GM18868 (cell line): ENCODE results near the gene LCE6A.

ENCODE experiments used
- ATAC-seq: cut with Tn5 transposase; IDR thresholded peaks from one replicate; pipeline ENCODE4 v1.9.1; 2021; ENCODE audit warnings: mild to moderate bottlenecking, moderate library complexity; ENCODE audit not compliant: unreplicated experiment

The LCE6A gene, protein sequence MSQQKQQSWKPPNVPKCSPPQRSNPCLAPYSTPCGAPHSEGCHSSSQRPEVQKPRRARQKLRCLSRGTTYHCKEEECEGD

DNA sequence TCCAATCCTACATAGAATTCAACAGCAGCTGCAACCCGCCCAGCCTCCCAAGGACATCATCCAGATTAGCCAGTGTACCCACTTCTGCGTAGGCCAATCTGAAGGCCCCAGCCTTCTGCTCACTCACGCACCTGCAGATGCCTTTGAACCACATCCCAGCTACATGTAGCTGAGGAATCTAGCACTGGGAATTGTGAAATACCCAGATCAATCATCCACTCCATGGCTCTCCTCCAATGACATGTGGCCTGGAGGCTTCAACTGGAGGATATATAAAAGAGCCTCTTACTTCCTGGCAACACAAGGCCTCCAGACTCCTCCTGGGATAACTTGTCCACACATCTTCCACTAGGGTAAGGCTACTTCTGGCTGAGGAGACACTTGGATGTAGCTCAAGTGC lies at the start of gene LCE6A:
Gene LCE6A, plus strand, starts transcription at position 301 of the 400 bp plus-strand sequence. CDS start 665 bp downstream, outside the sequence.
- ATAC-seq: no peak

DNA sequence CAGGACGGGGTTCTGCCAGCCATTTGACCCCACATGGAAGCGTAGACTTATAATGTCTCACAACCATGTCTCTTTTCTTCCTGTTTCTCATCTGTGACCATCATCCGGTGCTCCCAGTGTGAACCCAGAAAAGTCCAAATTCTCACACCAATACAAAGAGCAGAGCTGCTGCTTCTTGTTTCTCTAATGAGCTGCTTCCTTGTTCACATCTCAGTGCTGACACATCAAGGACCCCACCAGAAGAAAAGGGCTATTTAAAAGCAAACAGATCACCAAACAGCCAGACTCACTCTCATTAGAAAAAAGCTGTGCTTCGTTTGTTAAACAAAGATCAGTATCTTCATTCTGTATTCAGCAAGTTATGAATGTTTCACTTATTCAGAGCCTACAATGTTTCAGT lies 47.0 kb upstream of the LCE6A start:
- ATAC-seq: no peak

DNA sequence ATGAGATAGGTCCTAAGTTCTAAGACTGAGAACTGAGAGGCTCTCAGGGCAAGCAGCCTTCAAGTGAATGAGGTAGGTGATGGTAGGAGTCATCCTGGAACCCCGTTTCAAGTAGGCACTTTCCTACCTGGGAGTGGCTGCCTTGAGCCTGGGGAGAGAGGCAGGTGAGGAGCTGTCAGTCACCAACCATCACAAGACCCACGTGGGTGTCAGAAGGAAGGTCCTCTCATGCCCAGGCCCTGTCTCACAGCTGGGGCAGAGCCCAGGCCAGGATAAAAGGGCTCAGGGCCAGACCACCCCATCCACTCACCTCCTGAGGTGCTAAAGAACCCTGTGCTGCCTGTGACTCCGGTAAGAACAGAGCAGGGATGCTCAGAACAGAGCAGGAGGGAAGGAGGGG lies 46.2 kb upstream of the LCE6A start, which contains the start of gene LCE1D:
Gene LCE1D, plus strand, starts transcription at position 301 of the 400 bp plus-strand sequence. CDS start 1,074 bp downstream, outside the sequence.
- ATAC-seq: no peak

DNA sequence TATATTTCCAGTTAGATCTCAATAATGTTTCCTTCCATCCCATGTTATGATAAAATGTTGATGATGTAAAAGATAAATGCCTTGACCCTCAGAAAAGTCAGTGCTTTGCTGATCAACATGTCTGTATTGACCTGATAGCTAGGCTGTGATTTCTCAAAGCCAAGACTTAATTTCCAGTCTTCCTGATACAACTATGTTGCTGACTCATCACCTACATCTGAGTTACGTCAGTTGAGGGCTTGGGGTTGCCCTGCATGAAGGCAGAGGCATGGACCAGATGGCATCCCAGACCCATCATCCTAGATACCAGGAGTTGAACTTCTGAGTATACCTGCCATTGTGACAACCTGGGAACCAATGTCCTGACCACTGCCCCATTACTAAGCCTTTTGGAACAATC lies 41.3 kb upstream of the LCE6A start:
- no peak for ATAC-seq

DNA sequence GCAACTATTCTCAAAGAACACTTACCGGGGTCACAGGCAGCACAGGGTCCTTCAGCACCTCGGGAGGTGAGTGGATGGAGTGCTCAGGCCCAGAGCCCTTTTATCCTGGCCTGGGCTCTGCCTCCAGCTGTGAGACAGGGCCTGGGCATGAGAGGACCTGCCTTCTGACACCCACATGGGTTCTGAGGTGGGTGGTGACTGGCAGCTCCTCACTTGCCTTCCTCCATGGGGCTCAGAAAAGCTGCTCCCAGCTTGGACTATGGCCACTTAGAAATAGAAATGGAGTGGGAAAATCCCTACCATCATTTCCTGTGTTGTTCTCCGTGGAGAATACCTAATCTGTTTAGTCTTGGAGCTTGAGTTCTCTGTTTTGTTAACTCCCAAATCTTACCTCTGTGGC lies 36.1 kb upstream of the LCE6A start, which contains the start of gene LCE1C:
Gene LCE1C, minus strand, starts transcription at position 76 of the 400 bp plus-strand sequence. CDS start 1,173 bp downstream, outside the sequence.
- no peak for ATAC-seq

DNA sequence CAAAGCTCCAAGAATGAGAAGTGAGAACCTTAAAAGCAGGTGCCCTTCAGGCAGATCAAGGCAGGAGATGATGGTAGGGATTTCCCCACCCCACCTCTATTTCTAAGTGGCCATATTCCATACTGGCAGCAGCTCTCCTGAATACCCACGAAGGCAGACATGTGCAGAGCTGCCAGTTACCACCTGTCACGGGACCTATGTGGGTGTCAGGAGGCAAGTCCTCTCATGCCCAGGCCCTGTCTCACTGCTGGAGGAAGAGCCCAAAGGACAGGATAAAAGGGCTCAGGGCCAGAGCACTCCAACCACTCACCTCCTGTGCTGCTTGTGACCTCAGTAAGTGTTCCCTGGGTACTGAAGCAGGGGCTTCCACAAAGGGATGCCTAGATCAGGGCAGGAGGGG lies 31.6 kb upstream of the LCE6A start:
- ATAC-seq: no peak

DNA sequence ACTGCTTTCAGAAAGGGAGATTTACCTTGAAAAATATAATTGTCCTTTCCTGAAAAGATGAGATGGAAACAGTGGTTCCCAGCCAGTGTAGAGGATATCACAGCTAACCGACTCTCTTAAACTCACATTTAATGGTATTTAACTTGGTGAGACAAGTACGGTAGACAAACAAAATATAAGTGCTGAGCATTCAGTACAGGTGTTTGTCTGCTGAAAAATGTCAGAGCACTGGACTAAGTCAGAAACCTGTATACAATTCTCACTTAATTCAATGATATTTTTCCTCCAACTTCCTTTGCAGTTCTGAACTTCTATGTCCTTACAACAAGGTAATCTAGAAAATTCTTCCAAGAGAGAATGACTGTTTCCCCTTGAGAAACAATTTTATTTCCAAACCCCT lies 31.0 kb upstream of the LCE6A start, which contains the start of gene LCE1B:
Gene LCE1B, plus strand, starts transcription at position 301 of the 400 bp plus-strand sequence. CDS start 476 bp downstream, outside the sequence.
- ATAC-seq: no peak

DNA sequence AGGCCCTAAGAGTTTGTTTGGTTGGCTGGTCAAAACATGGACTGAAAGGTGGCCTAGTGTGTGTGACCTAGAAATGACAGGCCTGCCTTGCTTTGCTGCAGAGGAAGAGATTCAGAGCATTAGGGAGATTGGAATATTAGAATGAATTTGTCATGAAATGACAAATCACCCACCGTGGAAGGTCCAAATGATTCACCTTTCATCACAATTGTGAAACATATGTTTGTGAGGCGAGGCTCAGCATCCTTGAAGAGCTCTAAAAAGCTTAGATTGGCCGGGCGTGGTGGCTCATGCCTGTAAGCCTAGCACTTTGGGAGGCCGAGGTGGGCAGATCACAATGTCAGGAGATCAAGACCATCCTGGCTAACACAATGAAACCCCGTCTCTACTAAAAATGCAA lies 25.3 kb upstream of the LCE6A start:
- ATAC-seq: no peak

DNA sequence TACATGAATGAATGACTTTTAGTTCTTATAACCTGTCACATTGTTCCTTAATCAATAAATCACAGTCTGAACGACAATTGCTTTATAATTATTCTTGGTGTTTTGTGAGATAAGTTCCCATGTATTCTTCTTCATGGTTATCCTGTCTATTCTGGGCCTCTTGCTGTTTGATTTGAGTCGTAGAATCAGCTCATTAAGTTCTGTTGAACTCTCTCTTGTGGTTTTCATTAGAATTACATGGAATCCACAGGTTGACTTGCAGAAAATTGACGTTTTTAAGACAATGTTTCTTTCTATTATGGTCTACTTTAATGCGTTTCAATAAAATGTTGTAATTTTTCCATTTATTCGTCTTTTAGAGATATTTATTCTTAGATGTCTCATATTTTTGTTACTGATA lies 19.4 kb upstream of the LCE6A start:
- no peak for ATAC-seq

DNA sequence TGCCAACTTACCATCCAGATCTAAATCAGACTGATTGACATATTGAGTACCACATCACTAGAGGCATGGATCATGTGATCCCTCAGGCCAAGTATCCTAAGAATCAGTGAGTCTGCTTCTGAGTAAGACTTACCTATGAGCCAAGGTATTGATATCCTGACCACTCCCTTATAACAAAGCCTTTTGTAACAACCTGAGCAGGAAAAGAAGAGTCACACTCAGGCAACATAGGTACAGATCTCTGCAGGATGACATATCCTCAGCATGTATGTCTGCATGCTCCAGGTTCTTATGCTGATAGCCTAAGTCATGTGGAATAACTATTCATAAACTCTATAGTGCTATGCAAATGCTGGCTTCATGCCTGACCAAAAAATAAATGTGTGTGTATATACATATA lies 17.7 kb upstream of the LCE6A start:
- ATAC-seq: no peak

DNA sequence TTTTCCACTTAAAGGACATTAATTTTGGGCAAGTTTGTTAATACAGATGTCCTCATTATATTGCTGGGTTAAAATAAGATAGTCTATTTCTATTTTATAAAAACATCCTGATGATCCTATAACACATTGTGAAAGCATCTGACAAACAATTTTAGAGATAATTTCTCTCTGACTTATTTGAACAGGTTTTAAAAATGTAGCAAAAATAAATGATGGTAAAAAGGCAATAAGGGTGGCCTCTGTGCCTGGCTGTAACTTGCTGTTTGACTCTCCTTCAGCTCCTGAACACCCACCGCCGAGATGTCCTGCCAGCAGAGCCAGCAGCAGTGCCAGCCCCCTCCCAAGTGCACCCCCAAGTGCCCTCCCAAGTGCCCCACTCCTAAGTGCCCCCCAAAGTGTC lies 15.5 kb upstream of the LCE6A start, which contains the start of gene LCE1A:
Gene LCE1A, plus strand, starts transcription at position 301 of the 400 bp plus-strand sequence. Its CDS starts 0 bp downstream, at position 301.
- no peak for ATAC-seq

DNA sequence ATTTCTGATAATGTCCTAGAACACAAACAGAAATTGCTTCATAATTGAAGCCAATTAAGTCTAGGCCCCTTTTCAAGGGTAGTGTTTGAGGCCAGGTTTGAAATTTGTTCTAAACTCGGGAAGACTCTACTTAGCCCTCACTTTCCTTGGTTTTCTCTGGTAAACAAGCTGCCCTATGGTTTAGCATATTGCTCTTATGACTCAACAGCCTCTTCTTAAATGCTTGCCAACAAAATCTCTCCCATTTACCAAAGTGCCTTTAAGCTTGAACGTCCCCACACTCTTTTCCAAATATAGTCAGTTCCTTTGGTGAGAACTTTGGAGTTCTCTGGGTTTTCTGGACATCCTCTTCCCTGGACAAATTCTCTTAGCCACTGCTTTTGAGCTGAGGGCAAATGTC lies 5.8 kb upstream of the LCE6A start:
- no peak for ATAC-seq

DNA sequence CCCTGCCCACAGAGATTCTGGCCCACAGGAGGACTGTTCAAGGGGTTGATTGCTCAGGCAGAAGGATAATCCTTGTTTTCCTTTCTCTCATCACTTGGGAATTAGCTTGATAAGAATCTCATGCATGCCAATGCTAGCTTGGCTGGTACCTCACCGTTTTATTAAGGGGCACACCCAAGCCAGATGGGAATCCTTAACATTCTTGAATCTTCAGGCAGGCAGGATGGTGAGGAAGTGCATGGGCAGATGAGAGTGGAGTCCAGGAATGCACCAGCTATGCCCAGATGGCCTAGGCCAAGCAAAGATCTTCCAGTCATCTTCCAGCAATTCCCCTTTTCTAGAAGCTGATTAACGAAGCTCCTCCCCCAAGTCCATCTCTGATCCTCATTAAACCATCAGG lies 13.0 kb downstream of the LCE6A start:
- ATAC-seq: no peak

DNA sequence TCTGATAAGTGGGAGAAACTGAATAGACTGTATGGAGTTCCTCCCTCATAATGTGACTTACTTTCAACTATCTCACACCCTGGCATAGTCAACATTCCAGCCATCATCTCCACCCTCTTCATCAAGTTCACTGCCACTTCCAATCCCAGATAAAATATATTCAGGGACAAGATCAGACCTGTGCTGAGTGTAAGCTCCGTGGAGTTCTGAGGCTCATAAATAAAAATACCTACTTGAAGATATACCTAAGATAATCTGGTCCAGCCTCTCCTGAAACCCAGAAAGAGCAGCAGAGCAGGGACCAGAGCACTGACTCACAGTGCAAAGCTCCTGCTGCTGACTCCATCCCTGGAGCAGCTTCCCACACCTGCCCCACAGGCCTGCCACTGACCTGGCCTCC lies 15.4 kb downstream of the LCE6A start:
- ATAC-seq: no peak

DNA sequence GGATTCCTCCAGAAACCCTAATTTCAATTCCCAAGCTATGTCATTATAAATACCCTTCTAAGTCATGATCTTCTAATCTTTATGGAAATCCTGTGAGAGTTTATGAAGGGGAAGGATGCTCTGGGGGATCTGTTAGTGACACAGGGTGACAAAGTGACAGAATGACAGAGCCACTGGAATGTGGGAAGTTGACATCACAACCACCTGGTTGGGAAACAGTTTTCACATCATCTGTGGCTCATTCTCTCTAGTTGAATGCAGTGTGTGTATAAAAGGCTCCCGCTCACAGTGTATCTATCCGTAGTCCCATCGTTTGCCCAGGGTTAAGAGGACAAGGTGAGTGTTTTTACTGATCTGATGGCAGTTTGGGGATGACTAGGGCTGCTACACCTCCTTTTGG lies 17.0 kb downstream of the LCE6A start, which contains the start of gene LCE7A:
Gene LCE7A, plus strand, starts transcription at position 301 of the 400 bp plus-strand sequence. CDS start 702 bp downstream, outside the sequence.
- ATAC-seq: no peak

DNA sequence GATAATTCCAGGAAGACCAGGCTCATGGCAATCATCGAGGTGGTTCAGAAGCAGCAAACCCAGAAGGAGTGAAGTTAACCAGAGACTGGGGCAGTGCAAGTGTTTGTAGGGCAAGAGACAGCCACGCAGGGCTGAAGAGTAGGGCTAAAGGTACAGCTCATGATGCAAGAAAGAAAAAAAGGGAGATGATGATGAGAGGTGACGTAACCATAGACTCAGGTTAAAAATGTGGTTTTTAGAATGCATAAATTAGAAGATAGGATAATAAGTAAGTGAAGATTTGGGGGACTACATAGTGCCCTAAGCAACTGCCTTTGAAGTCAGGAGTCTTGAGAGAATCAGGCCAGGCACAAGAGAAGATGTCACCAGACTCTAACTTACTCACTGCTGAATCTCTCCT lies 17.5 kb downstream of the LCE6A start:
- ATAC-seq: no peak

DNA sequence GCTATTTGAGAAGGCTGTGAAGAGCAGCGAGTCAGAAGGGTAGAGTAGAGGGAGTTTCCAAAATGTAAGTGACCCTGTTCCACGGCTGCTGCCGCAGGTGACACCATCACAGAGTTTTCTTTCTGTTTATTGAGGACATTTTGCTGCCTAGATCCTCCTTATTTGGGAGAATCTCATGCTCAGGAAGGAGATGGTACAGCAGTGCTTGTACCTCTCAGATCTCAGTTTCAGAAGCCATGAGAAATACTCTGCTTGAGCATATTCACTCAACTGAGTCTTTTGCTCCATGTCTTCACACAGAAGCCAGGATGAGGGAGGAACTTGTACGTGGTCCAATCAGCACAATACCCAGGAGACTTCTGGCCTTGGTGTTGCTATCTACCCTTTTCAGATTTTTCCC lies 18.7 kb downstream of the LCE6A start:
- no peak for ATAC-seq

DNA sequence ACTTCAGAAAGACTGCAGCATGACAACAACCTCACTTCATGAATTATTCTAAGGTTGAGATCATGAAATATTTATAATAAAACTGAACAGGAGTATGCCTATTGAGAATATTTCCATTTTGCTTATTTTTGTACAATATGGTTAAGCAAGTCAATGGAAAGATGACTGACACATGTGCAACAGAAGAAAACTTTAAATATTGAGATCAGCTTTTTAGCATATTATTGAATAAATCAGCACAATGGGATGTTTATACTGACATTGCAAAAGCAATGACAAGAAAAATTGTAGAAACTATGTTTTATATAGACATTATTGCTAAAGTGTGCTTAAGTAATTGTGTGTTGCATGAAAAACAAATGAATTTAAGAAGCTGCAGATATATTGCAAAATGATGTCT lies 21.8 kb downstream of the LCE6A start:
- ATAC-seq: no peak

DNA sequence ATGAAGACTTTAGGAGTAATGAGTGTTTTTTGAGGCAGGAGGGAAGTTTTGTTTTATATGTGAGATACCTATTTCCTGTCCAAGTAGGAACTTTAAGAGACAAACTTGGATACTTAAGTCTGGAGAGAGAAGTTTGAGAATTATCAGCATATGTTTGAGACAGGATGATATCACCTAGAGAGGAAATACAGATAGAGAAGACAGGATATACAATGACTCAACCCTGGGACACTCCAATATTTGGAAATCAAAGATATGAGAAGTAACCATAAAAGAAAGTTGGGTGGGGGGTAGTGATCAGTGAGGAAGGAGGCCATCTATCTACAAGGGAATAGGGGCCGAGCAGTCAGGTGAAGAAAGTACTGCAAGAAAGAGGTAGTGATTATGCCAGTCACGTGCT lies 23.7 kb downstream of the LCE6A start:
- no peak for ATAC-seq

DNA sequence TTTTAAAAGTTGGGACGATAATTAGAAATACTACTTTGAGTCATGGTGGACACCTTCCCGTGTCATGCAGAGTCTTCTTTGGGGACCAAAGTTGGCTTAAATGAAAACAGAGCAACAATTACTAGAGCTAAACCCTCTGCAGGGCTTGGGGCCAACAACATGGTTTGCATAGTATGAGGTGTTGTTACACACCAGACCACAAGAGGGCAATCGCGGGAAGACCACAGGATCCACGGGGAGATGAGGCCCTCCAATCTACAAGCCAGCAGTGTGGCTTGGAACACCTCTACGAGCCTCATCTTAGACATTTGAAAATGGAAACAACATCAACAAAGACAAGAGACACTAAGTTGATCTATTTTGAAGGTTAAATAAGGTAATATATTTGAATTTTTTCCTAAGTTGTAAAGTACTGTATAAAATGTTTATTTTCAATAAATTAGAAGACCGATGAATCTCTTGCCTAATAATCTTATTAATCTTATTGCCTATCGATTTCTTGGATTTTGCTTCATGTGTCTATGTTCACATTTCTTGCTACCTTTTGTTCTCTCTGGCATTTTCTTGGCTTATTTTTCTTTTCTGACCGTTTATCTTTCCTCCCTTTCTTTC lies 27.3 kb downstream of the LCE6A start:
- peak; percentile 65 for ATAC-seq

DNA sequence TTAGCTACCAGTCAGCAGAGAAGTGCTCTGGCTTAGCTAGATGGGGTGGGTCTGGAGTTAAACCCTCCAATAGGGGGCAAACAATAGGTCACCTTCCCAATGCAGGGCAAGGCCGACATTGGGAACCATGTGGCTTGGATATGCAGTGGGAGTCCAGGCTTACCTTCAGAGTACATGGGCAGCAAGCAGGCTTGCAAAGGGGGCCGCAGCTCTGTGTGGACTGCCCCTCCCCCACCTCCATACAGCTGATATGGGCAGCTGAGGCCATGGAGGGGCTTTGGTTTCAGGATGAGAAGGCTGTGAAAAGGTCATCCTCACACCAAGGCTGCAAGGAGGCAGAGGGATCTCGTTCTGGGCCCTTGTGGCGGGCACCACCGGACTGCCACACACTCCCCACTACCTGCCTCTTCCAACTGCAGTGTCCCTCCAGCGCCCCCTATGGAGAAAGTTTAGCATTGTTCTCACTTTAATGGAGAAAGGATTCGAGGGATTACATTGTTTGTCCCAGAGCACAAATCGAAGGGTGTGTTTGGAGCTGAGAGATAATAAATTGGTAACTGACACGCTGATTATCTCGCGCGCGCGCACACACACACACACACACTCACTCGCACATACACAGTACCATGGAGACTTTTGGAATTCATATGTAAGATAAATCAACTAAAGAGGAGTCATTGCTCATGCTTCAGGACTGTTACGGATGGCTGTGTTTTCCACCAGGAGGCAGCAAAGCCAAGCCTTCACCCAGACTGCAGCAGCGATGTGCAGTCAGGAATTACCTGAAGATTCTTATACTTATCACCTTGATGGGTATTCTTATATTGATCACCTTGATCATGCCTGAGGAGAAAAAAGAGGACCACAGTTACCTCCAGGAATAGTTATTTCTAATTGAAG lies 28.4 kb downstream of the LCE6A start:
- ATAC-seq: no peak

DNA sequence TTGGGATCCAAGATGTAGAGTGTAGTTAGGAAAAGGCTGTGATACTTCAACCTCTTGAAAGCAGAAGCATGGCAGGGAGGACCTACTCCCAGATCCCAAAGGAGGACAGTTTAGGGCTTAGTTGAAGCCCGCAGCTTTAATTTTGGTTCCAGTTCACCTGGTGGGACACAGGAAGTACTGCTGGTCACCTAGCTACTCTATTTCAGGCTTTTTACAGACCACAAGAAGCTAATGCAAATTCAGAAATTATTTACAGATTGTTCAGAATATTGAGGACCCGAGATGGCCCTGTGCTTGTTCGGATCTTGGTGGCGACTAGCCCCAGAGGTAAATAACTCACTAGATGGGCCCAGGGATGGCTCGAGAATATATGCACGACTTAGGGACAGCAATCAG lies 29.1 kb downstream of the LCE6A start:
- no peak for ATAC-seq
